ENCODE data around the gene FHL1. TPM values are rescaled to one million over a fixed set of nuclear protein-coding genes. Genes with fewer than 3 reads are reported as not detected.

FHL1 gene
- total RNA-seq, 1 donor from 2014 or later: 381 TPM

GRCh38 chrX:136185401-136186022 lies 38.2 kb downstream of the FHL1 start:
- no peak for DNase-seq (ENCODE audit: low spot score)

- DNase-seq (ENCODE audit: low spot score): no peak
Measured at GRCh38 chrX:136186023-136186413, 38.7 kb downstream of the FHL1 start.

DNA sequence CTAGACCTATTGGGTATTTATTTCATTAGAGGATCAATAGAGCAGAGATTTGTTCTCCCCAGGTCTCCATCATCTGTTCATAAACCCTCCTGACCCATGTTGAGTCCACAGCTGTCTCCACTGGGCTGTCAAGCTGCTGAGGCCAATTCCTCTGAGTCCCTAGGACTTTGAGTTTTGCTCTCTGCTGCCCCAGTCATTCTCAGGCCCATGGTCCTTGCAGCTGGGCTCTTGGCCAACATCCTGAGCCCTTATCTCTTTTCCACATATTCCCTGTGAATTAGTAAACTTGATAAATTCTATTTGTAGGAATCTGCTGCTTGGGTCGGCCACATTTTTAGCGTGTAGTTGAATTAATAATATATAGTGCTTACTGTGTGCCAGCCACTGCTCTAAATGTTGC lies 41.9 kb downstream of the FHL1 start:
- no peak for DNase-seq (ENCODE audit: low spot score)

DNA sequence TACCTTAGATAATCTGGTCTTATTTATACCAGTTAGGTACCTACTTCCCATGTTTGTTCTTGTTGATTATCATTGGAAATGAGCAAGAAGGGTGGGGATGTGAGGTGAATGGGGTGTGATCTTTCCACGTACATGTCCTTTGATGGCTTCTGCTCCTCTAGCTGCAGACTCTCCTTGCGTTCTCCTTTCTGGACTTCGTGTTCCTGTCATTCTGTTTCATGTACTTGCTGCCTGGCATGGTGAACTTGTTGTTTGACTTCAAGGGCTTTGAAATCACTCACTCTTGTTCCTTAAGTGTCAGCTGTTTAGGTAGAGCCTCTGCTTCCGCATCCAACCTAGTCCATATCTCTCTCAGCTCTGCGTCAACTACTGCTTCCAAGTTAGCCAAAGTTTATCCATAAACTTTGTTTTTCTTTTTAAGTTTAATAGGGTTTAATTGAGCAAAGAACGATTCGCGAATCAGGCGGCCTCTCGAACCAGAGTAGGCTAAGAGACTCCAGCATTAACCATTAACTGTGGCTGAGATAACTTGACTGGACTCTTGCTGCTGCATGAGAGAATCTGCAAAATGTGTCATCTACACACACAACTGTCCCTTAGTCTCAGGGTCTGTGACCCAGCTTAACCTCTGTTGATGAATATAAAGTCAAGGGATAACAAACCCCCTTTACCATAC lies 42.8 kb downstream of the FHL1 start:
- DNase-seq (ENCODE audit: low spot score): no peak

DNA sequence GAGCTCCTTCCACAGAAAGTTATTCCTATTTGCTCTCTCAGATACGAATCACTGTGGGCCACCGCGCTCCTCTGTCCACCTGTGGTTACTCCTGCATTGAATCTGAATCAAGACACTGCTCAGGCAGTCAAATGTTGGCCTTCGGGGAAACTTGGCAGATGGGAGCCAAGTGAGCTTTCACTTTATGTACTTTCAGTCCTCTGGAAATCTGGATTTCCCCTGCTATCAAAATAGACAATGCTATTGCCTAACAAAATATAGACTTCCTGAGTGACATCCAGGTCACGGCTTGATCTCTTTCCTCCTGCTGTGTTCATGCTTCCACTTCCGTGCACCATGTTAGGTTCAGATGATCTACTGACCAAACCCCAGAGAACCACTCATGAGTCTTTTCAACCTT lies 43.8 kb downstream of the FHL1 start:
- DNase-seq (ENCODE audit: low spot score): no peak

DNA sequence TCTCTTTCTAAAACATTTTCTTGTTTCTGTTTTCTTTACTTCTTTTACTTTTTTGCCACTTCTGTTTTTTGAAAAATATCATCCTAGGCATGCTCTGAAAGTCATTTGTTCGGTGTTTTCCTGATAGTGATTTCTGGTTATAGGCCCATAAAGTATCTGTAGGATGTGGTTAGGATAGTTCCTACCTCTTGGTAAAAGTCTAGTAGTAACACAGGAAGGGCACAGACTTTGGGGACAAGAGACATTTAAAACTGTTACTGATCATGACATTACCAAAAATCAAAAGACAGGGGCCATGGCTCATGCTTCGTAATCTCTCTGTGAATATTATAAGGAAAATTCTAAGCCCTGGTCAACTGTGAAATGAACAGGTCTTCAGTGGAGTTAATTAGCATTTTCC lies 44.8 kb downstream of the FHL1 start:
- no peak for DNase-seq (ENCODE audit: low spot score)

- no peak for DNase-seq (ENCODE audit: low spot score)
Measured at GRCh38 chrX:136192839-136193414, 45.6 kb downstream of the FHL1 start.

DNA sequence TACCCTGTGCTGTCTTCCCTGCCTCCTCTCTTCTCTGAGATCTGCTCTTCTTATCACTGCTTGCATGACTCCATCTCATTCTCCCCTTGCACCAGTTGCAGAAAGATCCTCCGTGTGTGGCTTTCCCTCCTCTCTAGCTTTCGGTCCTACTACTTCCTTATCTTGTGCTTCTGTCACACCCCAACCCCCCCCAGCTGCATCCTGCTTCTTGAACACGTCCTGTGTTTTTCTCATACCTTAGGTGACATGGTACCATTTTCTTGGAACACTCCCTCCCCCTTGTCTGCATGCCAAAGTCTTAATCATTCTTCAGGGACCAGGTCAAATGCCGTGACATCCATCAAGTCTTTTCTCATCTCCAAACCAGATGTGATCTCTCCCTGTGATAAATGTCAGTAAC lies 46.4 kb downstream of the FHL1 start:
- no peak for DNase-seq (ENCODE audit: low spot score)

- no peak for DNase-seq (ENCODE audit: low spot score)
Measured at GRCh38 chrX:136194536-136194935, 47.2 kb downstream of the FHL1 start.

GRCh38 chrX:136195247-136195646 lies 47.9 kb downstream of the FHL1 start:
- no peak for DNase-seq (ENCODE audit: low spot score)

DNA sequence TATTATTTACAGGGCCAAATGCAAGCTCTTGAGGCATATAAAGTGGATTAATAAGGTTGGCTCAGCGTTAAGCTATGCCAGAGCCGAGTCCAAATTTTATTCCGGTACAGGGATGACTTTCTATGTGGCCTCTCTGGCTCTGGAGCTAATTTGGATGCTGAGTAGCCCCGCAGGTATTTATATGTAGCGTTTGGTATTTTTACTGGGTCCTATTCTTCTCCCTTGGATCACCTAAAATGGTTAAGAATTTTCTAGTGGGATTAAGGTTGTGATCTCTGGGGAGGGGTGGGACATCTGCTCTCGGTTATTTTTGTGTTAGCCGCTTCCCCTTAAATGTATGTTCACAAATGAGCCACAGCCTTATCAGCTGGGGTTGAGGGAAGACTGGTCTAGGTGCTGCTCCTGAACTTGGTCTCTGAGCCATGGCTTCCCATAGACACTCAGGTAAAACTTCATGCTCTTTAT lies 49.4 kb downstream of the FHL1 start:
- no peak for DNase-seq (ENCODE audit: low spot score)

GRCh38 chrX:136198010-136198409 lies 50.7 kb downstream of the FHL1 start:
- DNase-seq (ENCODE audit: low spot score): no peak

DNA sequence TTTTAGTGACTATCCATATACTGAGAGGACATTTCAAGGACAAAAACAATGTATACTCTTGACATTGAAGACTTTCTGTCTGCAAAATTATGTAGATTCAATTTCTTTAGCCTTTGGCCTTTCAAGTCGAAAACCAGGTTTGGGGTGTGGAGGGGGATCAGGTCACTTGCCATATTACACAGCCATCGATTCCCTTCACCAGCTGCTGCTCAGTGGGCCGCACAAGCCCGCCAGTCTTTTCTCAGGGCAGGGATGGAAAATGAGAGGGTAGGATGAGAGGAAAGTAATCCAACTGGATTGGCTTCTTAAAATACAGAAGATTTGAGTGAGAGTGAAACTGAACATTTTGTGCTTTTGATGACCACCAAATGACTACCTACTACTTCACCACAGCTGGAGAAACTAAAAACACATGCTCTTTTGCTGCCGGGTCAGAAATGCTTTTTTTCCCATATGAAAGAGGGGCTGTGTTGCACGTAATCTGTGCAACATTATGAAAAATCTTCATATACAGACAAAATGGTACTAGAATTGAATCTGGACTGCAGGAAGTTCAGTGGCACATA lies 51.4 kb downstream of the FHL1 start:
- no peak for DNase-seq (ENCODE audit: low spot score)

- no peak for DNase-seq (ENCODE audit: low spot score)
Measured at GRCh38 chrX:136199365-136199764, 52.0 kb downstream of the FHL1 start.

DNA sequence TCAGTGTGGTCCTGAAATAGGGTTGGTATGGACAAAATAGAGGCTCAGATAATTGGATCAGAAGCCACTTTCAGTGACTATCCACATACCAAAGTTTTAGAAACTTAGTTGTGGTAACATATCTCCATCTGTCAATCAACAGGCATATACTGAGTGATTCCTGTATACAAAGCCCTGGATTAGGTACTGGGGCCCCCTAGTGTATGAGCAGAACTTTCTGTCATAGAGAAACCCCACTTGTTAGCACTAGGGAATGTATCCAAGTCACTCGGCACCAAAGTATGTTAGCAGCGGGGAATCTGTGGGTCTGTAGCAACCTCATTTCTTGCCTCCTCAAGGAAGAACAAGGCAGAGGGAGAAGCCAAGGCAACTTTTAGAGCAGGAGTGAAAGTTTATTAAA lies 53.1 kb downstream of the FHL1 start:
- no peak for DNase-seq (ENCODE audit: low spot score)

GRCh38 chrX:136201601-136202000 lies 54.3 kb downstream of the FHL1 start:
- no peak for DNase-seq (ENCODE audit: low spot score)

GRCh38 chrX:136202889-136203288 lies 55.6 kb downstream of the FHL1 start:
- DNase-seq (ENCODE audit: low spot score): no peak

GRCh38 chrX:136203438-136203837 lies 56.1 kb downstream of the FHL1 start:
- DNase-seq (ENCODE audit: low spot score): no peak

DNA sequence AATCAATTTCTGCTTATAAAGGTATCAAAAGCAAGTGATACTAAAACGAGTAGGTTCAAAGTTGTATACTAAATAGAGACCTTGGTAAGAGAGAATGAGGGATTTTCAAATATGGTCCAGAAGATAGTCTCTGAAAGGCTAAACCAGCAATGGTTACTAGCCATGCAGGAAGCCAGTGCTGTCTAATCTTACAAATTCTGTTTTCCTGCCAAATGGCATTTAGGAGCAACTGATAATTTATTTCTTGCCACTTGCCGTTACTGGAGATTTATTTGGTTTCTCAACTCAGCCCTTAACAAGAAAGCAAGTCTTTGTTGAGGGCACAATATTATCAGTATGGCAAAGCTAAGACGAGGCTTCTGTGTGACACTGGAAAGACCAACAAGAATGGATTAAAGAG lies 56.6 kb downstream of the FHL1 start:
- no peak for DNase-seq (ENCODE audit: low spot score)

DNA sequence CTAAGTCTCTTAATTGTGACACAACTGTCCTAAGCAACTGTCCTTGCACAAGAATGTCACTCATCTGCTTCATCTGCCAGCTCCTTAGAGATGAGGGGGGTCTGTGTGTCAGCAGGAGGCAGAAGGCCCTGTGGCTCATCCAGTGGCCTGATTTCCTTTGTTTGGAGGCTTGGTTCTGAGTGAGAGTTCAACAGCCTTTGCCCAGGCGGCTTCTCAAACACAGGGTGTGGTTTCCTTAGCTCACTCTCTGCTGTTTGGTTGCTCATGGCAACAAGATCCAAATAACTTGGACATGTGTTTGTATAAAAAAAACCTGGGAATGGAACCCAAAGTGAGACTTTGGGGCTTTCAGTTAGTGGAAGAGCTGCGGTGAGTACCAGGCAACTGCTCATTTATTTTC lies 57.2 kb downstream of the FHL1 start:
- no peak for DNase-seq (ENCODE audit: low spot score)

DNA sequence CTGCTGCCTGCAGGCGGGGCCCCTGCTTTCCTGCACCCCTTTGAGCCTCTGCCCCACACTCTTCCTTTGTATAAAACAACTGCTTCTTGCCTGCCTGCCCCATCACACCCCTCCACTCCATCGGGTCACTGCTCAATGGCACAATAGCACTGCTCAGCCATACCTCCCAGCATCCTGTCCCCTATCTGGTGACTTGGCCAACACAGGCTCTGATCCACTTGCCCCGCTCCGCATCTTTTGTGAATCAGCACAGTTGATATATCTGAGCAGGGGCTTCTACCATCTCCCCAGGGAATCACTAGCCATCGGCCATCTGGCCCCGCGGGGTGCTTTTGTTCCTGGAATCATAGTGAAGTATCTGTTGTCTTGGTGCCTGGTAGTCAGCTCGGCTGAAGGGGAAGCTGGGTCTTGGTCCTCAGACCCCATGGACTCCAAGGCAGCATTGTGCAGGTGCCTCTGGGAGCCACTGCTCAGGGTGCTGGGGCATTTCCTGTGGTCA lies 58.6 kb downstream of the FHL1 start:
- DNase-seq (ENCODE audit: low spot score): no peak

DNA sequence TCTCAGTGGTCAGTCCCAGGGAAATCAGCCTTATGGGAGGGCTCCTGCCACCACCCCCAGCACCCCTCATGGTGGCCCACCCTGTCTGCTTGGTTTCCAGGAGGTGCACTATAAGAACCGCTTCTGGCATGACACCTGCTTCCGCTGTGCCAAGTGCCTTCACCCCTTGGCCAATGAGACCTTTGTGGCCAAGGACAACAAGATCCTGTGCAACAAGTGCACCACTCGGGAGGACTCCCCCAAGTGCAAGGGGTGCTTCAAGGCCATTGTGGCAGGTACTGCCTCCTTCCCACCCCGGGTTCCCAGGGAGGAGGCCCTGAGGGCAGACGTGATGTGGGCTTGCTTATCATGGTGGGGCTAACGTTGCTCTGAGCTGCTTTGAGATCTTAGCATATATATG lies 59.6 kb downstream of the FHL1 start:
- no peak for DNase-seq (ENCODE audit: low spot score)

- no peak for DNase-seq (ENCODE audit: low spot score)
Measured at GRCh38 chrX:136207546-136207945, 60.2 kb downstream of the FHL1 start.

Measured in mucosa of gallbladder (tissue), 1 donor.